ENCODE results near the gene TATDN2. TPM values are rescaled to one million over a fixed set of nuclear protein-coding genes. Genes with fewer than 3 reads are reported as not detected.
"Not testable (repeated sequence)": the region's sequence is repeated elsewhere in the genome, so short reads cannot be mapped to it uniquely, and the experiment has no call there.

TATDN2 gene
- total RNA-seq, 1 donor: 20.8 TPM

DNA sequence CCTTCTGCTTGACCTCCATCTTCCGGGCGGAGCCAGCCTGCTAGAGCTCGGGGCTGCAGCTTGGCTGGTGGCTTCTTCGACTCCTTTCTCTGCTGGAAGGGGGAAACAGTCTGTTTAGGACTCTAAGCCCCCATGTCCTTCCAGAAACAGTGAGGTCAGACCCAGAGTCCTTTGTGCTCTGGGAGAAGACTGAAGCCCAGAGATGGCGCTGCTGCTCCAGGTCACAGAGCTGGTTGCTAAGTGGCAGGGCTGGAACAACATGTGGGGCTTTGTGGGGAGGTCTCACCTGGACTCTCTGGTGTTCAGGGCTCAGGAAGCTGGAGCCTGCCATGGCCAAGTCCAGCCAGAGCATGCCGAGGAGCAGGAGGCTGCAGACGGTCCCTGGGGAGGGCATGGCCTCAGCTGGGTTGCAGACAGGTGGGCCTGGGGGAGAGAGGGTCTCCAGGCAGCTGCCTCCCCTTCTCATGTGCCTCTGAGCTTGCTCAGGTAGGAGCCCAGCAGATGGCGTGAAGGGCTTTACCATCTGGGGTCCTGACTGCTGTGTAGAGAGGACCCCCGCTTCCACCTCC lies 41.6 kb downstream of the TATDN2 start:
- TF ChIP-seq, protein P1, sequence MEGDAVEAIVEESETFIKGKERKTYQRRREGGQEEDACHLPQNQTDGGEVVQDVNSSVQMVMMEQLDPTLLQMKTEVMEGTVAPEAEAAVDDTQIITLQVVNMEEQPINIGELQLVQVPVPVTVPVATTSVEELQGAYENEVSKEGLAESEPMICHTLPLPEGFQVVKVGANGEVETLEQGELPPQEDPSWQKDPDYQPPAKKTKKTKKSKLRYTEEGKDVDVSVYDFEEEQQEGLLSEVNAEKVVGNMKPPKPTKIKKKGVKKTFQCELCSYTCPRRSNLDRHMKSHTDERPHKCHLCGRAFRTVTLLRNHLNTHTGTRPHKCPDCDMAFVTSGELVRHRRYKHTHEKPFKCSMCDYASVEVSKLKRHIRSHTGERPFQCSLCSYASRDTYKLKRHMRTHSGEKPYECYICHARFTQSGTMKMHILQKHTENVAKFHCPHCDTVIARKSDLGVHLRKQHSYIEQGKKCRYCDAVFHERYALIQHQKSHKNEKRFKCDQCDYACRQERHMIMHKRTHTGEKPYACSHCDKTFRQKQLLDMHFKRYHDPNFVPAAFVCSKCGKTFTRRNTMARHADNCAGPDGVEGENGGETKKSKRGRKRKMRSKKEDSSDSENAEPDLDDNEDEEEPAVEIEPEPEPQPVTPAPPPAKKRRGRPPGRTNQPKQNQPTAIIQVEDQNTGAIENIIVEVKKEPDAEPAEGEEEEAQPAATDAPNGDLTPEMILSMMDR (IDR thresholded peaks at IDR 0.05; ENCODE audit: insufficient read depth, low read length): no peak
- H3K4me3 ChIP-seq (ENCODE audit: low read depth, low read length): no peak overlapping the region
- no peak for DNase-seq (ENCODE audit: low read depth)

GRCh38 chr3:10290481-10291176 lies 42.4 kb downstream of the TATDN2 start:
- TF ChIP-seq, protein P1 (IDR thresholded peaks at IDR 0.05; ENCODE audit: insufficient read depth, low read length): no peak

DNA sequence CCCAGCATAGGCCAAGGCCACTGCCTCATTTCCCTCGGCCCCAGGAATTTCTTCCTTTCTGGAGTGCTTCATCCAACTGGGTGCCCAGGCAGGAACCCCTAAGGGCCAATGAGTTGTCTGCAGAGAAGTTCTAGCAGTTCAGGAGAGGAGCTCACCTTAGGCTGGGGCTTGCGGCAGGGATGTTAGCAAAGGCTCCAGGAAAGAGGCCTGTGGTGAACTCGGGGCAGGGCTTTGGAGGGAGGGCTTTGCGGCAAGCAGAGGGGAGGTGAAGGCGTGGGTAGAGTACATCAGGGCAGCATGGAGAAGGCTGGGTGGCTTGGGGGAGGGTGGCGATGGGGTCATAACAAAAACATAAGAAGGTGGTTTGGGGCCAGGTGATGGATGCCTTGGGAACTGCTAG lies 43.4 kb downstream of the TATDN2 start:
- DNase-seq (ENCODE audit: low read depth): no peak
- TF ChIP-seq, protein P1 (IDR thresholded peaks at IDR 0.05; ENCODE audit: insufficient read depth, low read length): no peak
- no peak overlapping the region for H3K4me3 ChIP-seq (ENCODE audit: low read depth, low read length)

More at GRCh38 chr3:10290481-10291176, 42.4 kb downstream of the TATDN2 start:
- no peak overlapping the region for H3K4me3 ChIP-seq (ENCODE audit: low read depth, low read length)
- no peak for DNase-seq (ENCODE audit: low read depth)

GRCh38 chr3:10292505-10293419 lies 44.5 kb downstream of the TATDN2 start, which contains the start of gene GHRL:
TSS of gene GHRL (minus strand) at chr3:10292947. CDS start at chr3:10290180, 2,767 bp downstream.
- TF ChIP-seq, protein P1 (IDR thresholded peaks at IDR 0.05; ENCODE audit: insufficient read depth, low read length): no peak
- peak; percentile 27 for DNase-seq (ENCODE audit: low read depth)
- H3K4me3 ChIP-seq (ENCODE audit: low read depth, low read length): no peak within 1 kb of the TSS

DNA sequence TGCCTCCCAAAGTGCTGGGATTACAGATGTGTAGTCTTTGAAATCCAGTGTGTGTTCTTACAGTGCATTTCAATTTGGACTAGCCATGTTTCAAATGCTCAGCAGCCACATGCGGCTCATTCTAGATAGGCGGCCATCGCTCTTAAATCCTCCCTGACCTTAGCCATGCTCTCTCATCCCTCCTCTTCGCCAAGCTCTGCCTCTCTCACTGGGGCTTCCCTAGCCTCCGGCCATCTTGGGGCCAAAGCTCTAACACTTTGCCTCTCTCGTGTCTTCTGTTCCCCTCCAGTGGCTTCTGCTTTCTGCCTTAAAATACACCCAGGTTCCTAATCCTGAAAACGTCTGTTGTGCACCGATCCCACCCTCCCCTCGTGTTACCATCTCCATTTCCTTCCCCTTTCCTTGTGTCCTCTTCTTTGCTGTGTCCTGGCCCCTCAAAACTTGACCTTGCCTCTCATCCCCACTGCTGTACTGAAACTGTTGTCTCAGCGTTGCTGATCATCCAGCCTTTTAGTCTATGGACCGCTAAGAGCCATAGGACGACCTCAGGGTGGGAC lies 45.8 kb downstream of the TATDN2 start:
- DNase-seq (ENCODE audit: low read depth): no peak
- H3K4me3 ChIP-seq (ENCODE audit: low read depth, low read length): no peak overlapping the region
- TF ChIP-seq, protein P1 (IDR thresholded peaks at IDR 0.05; ENCODE audit: insufficient read depth, low read length): no peak

GRCh38 chr3:10298064-10298463 lies 49.8 kb downstream of the TATDN2 start:
- not testable (repeated sequence) for H3K4me3 ChIP-seq (ENCODE audit: low read depth, low read length); DNase-seq (ENCODE audit: low read depth)
